ENCODE results near the gene SKIDA1. TPM values are rescaled to one million over a fixed set of nuclear protein-coding genes. Genes with fewer than 3 reads are reported as not detected.

Gene SKIDA1
- total and polyA plus RNA-seq, 2 of the 4 experiments (the other 2 are of a cell fraction) = 0.36 to 0.72 TPM

DNA sequence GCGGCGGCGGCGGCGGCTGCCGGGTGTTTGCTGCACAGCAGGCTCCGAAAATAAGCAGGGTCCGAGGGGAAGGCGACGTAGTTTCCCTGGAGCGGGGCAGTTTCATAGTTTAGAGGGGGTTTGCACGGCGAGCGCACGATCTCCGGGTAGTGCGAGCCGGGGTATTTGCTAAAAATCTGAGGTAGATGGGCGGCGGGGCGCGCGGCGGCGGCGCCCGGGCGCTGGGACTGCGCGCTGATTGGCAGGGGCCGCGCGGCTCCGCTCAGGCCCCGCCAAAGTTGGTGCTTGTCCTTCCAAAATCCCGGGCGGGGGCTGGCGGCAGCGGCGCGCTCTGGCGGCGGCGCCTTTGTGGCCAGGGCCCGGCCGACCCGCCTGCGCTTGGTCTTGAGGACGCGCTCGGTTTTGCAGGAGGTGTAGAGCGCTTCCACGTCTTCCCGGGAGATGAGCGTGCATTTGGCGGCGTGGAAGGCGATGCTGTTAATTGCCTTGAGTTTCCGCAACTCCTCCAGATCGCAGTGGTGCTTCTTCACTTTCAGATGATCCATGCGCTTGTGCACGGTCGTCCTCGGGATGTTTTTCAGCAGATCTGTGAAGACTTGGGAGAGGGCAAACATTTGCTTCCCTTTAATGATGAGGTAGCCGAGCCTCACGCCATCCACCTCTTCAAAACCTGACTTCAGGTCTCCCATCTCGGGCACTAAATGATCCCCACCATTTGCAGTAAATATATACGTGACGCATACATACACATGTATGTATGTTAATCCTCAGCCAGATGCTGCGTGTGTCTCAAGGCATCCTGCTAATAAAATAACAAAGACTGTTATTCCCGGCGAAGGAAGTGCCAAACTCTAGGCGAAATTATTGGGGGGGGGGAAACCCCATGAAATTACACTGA lies 8.1 kb downstream of the SKIDA1 start (continued):
- TF ChIP-seq, protein P1, sequence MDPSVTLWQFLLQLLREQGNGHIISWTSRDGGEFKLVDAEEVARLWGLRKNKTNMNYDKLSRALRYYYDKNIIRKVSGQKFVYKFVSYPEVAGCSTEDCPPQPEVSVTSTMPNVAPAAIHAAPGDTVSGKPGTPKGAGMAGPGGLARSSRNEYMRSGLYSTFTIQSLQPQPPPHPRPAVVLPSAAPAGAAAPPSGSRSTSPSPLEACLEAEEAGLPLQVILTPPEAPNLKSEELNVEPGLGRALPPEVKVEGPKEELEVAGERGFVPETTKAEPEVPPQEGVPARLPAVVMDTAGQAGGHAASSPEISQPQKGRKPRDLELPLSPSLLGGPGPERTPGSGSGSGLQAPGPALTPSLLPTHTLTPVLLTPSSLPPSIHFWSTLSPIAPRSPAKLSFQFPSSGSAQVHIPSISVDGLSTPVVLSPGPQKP (IDR thresholded peaks at IDR 0.05; ENCODE audit: borderline replicate concordance, low read depth, low read length) = no peak
